ENCODE results near the gene FCGBP.
A peak's percentile ranks its signal among the peaks of the same experiment; 100 is the strongest.
"Not testable (repeated sequence)": the region's sequence is repeated elsewhere in the genome, so short reads cannot be mapped to it uniquely, and the experiment has no call there.

The FCGBP gene

DNA sequence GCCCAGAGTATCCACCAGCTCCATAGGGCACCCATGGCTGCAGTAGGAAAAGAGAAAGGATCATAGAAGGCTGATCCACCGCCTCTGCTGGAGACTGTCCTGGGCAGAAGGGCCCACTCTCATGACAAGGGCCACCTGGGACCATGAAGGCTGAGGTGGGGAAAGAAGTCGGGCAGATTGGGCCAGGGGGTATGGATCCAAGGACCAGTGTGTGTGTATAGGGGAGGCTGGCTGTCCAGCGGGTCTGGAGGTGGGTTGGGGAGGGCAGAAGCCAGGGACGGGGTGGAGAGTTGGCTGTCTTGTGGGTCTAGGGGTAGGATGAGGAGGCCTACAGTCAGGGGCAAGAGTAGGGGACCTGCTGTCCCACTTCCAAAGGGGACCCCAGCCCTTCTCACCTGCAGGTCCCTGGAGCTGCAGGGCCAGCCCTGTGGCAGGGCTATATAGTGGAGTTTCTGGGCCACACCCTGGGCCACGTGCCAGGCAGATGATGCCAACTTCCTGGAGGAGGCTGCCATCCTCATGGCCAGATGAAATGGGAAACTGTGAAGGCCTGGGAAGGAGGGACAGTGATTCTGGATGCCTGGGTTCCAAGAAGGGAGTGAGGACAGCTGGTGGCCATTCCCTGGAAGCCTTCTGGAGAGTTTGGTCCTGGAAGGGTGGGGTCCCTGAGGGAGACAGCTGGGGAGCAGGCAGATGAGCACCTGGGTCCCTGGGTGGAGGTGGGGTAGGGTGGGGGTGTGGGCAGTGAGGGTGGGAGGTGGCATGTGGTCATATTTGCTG, at the start of gene FCGBP:
TSS of gene FCGBP (minus strand) at position 51 of the 780 bp plus-strand sequence.
- no peak for DNase-seq

DNA sequence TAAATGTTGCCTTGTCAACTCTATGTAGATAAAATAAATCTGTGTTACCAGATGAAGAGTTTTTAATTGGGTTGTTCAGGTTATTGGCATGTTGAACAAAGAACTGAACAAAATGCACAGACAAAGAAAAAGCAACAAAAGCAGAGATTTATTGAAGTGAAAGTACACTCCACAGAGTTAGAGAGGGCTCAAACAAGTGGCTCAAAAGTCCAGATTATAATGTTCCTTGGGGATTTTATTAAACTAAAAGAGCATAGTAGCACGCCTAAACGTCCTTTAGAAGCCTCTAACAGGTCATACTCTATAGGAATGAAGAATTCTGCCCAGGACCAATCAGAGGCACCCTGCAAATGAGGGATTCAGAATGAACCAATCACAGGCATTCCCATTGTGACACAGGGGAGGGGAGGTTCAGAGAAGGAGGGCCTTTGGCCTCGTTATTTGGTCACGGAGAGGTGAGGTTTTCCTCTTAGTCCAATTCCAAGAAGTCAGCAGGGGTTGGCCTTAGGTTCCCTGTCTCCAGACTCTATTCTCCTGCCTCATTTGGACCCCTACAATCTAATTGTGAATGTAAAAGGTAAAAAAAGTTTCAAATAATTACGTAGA, 49.4 kb upstream of the FCGBP start:
- DNase-seq, result no peak

DNA sequence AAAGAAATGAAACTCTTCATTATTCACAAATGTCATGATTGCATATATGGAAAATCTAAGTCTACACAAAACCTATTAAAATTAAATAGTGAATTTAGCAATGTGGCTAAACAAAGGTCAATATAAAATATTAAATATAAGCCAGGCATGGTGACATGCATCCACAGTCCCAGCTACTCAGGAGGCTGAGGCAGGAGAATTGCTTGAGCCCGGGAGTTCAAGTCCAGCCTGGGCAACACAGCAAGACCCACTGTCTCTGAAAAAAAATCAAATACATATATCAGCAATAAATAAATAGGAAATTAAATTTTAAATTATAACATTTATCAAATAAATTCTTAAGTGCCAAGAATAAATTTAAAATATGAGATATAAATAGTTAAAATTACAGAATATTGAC, 48.4 kb upstream of the FCGBP start:
- DNase-seq, result no peak

DNA sequence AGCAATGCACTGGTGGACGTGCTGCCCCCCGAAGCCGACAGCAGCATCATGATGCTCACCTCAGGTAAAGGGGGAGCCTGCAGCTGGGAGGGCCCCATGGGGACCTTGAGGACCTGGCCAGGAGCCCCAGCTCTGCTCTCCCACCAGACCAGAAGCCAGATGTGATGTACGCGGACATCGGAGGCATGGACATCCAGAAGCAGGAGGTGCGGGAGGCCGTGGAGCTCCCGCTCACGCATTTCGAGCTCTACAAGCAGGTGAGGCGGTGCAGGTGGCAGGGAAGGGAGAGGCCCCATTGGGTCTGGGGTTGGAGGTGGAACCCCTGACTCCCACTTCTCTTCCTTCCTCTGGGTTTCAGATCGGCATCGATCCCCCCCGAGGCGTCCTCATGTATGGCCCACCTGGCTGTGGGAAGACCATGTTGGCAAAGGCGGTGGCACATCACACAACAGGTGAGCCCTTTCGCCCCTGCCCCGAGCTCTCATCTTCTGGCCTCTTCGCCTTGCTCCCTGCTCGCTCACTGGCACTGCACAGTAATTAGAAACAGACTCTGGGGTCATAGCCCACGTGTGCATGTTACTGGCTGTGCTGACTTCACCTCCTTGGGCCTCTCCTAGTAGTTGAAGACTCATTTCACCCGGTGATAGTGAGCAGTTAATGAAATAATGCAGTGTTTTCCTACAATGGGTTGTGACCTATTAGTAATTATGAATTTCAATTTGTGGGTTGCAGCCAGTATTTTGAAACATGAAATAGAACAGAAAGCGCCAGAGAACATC, 40.1 kb upstream of the FCGBP start:
- DNase-seq, result no peak

DNA sequence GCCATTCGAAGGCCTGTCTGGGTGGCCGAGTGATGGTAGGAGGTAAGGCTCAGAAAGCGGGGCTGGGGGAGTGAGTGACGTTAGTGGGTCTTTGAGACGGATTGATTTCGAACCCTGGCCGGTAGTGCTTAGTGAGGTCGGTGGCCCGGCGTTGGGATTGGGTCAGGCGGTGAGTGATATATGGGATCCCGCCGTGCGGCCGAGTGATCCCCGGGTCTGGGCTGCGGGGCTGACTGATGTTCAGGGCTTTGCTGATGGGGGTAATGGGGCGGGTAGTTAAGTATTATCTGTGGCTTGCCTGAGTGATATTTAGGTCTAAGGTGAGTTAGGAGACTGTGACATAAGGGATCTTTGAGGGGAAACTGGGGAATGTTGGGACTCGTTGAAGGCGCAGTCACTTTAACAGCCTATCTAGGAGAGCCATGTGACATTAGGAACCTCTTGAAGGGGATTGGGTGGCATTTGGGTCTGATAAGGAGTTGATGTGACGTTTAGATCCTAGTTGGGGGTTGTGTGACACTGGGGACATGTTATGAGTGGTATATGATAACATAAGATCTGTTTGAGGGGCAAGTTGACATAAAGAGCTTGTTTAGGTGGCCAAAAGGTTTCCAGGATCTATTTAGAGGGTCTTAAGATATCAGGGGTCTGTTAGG, 37.1 kb upstream of the FCGBP start:
- DNase-seq, result no peak

DNA sequence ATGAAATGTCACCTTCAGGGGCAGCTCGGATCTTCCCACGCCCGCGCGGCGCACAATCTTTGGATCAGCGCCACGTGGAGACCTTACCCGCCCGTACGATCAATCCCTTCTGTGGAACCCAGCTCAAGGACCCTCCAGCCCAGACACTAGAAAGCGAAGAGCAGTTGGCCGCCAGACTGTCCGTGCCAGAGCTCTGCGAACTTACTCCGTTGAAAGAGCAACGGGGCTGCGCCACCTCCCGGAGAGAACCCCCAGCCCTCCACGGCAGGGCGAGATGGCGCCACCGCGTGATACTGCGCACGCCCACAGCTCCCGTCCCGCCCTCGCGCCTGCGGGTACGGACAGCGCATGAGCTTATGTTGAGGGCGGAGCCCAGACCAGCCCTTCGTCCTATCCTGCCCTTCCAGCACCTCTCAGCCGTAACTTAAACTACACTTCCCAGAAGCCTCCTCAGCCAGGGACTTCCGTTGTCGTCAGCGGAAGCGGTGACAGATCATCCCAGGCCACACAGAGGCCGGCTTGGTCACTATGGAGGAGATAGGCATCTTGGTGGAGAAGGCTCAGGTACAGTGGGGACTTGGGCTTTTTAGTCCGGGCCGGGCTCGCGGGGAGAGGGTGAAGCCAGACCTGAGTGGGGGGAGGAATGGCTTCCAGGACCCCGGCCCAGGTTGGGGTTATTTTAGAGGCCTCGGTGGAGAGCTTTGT, 36.4 kb upstream of the FCGBP start, which contains the start of gene PSMC4:
TSS of gene PSMC4 (plus strand) at position 491 of the 705 bp plus-strand sequence. CDS start at position 529, 38 bp downstream.
- DNase-seq, result peak; percentile 99

DNA sequence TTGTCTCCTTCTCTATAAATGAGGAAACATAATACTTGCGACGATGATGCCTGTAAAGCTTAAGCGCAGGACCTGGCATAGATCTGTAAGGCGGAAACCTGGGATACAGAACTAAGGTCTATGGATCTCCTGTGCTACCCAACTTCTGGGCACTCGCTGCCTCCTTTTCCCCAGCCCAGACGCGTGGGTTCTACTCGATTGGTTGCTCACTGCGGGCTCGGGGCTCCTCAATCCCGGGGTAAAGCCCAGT, 35.9 kb upstream of the FCGBP start:
- DNase-seq, result no peak

DNA sequence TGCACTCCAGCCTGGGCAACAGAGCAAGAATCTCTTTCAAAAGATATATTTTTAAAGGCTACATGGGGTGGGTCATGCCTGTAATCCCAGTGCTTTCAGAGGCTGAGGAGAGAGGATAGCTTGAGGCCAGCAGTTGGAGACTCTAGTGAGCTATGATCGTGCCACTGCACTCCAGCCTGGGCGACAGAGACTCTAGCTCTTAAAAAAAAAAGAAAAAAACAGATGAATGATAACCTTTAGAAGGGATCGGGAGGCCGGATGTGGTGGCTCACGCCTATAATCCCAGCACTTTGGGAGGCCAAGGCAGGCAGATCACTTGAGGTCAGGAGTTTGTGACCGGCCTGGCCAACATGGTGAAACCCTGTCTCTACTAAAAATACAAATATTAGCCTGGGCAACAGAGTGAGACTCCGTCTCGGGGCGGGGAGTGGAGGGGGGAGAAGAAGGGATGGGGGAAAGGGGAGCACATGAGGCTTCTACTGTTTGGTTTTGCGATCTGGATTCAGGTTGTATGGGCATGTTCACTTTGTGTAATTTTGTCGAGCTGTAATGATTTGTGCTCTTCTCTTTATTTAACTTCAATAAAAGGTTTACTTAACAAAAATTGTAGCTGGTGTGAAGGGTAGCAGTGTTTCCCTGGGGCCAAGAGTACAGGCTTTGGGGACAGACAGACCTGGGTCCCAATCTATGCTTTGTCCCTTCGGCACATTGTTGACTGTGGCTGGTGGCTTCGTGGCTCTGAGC, 35.4 kb upstream of the FCGBP start:
- DNase-seq, result no peak

DNA sequence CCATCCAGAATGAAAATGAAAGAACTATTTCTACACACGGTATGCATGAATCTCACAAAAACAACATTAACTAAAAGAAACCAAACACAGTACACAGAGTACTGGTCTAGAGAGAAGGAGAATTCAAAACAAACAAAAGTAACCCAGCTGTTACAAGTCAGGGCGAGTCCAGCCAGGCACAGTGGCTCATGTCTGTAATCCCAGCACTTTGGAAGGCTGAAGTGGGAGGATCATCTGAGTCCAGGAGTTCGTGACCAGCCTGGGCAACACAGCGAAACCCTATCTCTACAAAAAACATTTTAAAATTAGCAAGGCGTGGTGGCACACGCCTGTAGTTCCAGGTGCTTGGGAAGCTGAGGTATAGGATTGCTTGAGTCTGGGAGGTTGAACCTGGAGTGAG, 34.8 kb upstream of the FCGBP start:
- no peak for DNase-seq

DNA sequence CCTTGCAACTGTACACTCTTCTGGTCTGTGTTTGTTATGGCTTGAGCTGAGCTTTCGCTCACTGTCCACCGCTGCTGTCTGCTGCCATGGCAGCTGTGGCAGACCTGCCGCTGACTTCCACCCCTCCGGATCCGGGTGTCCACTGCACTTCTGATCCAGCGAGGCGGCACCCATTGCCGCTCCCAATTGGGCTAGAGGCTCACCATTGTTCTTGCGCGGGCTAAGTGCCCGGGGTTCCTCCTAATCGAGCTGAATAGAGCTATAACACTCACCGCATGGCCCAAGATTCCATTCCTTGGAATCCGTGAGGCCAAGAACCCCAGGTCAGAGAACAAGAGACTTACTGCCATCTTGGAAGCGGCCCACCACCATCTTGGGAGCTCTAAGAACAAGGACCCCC, 34.4 kb upstream of the FCGBP start:
- DNase-seq, result no peak

DNA sequence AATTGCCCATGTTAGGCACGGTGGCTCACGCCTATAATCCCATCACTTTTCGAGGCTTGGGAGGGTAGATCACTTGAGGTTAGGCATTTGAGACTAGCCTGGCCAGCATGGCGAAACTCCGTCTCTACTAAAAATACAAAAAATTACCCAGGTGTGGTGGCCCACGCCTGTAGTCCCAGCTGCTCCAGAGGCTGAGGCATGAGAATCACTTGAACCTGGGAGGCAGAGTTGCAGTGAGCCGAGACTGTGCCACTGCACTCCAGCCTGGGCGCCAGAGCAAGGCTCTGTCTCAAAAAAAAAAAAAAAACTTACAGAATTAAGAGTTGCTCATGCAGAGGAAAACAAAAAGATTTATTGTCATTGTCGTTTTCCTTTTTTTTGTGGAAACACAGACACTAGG, 33.1 kb upstream of the FCGBP start:
- DNase-seq, result no peak

DNA sequence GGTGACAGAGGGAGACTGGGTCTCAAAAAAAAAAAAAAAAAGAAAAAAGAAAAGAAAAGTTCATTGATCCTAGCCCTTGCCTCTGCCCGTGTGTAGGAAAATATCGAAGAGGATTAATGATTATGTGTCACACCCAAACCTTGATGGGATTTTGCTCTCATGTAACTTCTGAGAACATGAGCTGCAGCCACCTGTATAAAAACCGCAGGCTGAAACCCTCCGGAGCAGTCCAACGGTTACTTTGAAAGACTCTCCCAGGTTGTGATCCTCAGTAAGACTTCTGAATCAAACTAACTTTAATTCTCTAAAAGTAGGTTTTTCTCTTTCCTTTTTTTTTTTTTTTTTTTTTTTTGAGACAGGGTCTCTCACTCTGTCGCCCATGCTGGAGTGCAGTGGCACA, 32.2 kb upstream of the FCGBP start:
- DNase-seq, result no peak

DNA sequence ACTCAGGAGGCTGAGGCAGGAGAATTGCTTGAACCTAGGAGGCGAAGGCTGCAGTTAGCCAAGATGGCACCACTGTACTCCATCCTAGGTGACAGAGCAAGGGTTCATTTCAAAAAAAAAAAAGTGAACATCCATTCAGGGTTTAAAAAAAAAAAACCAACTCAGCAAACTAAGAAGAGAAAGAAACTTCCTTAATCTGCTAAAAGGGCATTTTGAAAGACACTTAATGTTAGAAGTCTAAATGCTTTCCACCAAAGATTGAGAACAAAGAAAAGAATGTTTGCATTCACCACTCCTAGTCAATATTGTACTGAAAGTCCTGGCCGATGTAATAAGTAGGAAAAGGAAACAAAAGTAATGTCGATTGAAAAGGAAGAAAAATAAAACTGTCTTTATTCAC, 29.5 kb upstream of the FCGBP start:
- no peak for DNase-seq

DNA sequence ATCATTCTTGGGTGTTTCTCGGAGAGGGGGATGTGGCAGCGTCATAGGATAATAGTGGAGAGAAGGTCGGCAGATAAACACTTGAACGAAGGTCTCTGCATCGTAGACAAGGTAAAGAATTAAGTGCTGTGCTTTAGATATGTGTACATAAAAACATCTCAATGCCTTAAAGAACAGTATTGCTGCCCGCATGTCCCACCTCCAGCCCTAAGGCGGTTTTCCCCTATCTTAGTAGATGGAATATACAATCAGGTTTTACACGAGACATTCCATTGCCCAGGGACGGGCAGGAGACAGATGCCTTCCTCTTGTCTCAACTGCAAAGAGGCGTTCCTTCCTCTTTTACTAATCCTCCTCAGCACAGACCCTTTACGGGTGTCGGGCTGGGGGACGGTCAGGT, 25.0 kb upstream of the FCGBP start:
- not testable (repeated sequence) for DNase-seq

DNA sequence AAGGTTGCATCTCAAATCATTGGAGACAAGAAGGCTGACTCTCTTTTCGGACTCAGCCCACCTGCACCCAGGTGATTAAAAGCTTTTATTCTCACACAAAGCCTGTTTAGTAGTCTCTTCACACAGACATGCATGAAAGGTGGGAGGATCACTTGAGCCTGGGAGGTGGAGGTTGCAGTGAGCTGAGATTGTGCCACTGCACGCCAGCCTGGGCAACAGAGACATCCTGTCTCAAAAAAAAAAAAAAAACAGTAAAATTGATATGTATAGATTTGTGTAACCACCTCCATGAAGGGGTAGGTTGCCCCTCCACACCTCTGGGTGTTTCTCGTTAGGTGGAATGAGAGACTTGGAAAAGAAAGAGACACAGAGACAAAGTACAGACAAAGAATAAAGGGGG, 24.5 kb upstream of the FCGBP start:
- DNase-seq, result not testable (repeated sequence)

DNA sequence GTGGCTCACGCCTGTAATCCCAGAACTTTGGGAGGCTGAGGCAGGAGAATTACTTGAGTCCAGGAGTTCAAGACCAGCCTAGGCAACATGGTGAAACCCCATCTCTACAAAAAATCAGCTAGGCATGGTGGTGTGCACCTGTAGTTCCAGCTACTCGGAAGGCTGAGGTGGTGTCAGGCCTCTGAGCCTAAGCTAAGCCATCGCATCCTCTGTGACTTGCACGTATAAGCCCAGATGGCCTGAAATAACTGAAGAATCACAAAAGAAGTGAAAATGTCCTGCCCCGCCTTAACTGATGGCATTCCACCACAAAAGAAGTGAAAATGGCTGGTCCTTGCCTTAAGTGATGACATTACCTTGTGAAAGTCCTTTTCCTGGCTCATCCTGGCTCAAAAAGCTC, 23.5 kb upstream of the FCGBP start:
- DNase-seq, result not testable (repeated sequence)

DNA sequence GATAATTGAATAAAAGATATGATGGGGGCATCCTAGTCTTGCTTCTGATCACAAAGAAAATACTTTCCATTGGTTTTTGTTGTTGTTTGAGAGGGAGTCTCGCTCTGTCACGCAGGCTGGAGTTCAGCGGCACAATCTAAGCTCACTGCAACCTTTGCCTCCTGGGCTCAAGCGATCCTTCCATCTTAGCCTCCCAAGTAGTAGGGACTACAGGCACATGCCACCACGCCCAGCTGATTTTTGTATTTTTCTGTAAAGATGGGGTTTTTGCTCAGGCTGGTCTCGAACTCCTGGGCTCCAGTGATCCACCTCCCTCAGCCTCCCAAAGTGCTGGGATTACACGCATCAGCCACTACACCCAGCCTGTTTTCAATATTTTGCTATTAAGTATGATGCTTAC, 19.5 kb upstream of the FCGBP start:
- no peak for DNase-seq

DNA sequence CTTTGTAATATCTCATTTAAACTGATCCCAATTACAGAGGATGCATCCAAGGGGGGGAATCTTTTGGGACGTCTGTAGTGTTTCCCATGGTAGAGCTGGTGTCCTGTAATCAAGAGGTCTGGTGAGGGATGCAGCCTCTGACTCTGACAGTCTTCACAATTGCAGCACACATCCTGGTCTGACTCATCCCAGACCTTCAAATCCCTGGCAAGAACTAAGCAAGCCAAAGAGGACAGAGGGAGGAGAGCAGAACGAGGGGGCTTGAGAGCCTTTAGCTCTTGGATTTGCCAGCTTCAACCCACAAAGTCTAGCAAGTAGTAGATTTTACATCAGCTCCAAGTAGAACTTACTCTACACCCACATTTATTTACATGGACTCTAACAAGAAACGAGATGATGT, 17.3 kb upstream of the FCGBP start:
- no peak for DNase-seq

DNA sequence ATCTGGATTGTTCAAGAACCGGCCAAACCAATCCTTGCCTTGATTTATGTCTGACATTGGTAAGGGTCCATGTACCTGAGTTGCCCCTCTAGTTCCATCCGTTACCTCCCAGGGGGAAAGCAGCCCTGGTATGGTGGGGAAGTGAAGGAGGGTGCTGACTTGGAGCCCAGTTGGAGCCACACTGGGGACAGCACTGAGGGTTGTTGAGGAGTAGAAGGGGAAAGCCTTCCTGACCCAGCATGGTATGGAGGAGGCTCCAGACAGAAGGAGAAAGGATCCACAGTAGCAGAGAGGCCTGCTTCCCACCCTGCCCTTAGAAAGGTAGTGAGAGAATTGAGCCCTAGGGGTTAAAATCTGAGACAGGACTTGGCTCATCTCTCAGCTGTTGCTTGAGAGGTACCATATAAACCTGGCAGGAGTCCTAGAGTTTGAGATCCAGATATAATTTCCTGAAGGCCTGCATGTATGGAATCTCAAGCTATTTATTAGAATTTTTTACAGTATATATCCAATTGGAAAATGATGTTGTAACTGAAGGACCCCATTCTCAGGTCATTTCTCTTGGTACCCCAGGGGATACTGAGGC, 16.7 kb upstream of the FCGBP start:
- no peak for DNase-seq

DNA sequence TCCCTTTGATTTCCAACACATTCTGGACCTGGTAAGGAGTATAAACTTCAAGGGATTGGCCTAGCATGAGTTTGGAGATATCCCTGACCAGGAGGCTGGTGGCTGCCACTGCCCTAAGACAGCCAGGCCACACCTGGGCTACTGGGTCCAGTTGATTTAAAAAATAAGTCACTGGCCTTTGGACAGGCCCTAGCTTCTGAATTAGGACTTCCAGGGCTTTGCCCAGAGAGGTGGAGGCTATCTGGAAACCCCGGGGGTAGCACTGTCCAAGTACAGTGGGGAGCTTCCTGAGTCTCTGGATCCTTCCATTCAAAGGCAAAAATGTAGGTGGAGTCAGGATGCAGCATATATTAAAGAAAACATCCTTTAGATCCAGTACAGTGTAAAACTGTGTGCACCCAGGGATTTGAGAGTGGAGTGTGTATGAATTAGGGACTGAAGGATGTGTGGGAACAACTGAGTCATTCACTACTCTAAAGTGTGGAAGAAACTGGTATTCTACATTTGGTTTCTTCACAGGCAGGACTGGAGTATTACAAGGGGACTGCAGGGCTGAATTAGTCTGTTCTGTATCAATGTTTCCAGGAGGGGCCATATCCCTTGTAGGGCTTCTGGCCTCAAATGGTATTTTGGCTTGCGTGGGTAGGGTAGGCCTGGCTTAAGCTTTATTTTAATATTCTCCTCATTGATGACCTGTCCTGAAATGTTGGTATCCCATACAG, 14.8 kb upstream of the FCGBP start:
- DNase-seq, result no peak

DNA sequence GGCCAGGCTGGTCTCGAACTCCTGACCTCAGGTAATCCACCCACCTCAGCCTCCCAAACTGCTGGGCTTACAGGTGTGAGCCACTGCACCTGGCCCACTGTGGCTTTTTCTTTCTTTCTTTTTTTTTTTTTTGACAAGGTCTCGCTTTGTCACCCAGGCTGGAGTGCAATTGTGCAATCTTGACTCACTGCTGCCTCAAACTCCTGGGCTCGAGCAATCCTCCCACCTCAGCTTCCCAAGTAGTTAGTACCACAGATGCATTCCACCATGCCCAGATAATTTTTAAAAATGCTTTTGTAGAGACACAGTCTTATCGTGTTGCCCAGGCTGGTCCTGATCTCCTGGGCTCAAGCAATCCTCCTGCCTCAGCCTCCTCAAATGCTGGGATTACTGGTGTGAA, 12.1 kb upstream of the FCGBP start:
- no peak for DNase-seq

Data from right hindlimb (tissue), 1 donor.